ENCODE data around the gene CES2.
"Not testable (repeated sequence)": the region's sequence is repeated elsewhere in the genome, so short reads cannot be mapped to it uniquely, and the experiment has no call there.

The CES2 gene

DNA sequence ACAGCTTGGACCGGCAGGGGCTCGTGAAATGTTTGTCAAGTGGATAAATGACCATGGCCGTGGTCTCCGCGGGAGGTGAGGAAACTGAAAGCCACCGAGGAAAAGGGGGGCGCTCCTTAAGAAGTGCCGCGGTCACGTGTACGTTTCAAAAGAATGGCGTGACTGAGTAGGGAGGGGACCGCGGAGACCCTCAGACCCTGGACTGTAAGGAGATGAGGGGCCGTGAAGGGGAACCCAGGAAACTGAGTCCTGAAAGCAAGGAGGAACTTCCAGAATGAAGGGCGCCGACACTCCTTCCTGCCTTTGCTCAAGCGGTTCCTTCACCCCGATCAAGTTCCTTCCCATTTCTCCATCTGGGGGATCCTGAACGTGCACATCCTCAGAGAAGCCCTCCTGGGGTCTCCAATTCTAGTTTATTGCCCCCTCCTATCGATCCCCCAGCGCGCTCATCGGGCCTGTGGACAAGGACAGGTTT is 440 bp upstream of the CES2 start:
- DNase-seq (ENCODE audit: low read depth in 2 of 2) = not testable (repeated sequence)

DNA sequence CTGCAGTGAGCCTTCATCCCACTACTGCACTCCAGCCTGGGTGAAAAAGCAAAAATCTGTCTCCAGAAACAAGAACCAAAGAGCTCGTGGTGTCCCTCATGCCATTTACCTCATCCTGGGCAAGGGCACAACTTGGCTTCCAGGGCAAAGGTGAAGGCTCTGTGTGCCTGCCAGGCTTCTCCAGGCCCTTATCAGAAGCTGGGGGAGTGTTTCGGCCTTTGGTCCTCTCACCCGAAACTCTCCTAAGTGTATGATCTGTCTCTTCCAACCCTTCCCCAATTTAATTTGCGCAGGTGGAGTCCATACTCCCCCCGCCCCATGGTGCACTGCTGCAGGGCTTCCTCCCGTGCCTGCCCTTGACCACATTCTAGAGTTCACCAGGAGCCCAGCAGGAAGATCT is 1.1 kb downstream of the CES2 start:
- no peak for DNase-seq (ENCODE audit: low read depth in 2 of 2)

DNA sequence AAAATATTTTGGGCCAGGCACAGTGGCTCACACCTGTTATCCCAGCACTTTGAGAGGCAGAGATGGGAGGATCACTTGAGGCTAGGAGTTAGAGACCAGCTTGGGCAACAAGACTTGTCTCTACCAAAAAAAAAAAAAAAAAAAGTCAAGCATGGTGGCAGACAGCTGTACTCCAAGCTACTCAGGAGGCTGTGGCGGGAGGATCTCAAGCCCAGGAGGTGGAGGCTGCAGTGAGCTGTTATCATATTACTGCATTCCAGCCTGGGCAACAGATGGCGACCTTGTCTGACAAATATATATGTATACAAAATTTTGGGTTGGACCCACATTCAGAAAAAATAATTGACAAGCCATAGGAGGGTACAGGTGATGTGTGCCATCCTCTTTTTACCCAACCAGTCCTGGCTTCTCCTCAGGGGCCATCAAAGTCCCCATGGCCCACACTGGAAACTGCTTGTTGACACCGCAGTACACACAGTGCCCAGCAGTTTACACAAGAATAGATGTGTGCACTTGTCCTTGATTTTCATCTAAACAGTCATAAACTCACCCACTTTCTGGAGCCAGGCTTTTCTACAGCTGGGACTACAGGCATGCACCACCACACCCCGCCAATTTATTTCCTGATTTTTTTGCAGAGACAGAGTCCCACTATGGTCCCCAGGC is 1.7 kb downstream of the CES2 start:
- DNase-seq (ENCODE audit: low read depth in 2 of 2) = no peak

DNA sequence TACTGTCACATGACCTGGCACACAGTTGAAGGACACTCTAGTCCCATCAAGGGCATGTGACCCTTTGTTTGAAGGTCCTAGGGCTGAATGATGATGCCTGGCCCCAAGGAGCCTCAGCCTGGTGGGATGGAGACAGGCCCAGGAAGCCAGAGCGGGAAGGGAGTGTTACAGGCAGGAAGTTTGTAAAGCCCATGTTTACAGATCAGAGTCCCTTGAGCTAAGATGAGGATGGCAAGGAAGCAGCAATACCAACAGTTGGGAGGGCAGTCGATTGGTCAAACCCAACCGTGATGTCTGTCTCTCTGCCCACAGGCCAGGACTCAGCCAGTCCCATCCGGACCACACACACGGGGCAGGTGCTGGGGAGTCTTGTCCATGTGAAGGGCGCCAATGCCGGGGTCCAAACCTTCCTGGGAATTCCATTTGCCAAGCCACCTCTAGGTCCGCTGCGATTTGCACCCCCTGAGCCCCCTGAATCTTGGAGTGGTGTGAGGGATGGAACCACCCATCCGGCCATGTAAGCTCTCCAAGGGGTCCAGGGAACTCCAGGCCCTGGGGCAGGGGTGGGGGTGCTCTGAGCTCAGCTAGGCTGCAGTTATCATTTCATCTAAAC is 2.5 kb downstream of the CES2 start:
- no peak for DNase-seq (ENCODE audit: low read depth in 2 of 2)

DNA sequence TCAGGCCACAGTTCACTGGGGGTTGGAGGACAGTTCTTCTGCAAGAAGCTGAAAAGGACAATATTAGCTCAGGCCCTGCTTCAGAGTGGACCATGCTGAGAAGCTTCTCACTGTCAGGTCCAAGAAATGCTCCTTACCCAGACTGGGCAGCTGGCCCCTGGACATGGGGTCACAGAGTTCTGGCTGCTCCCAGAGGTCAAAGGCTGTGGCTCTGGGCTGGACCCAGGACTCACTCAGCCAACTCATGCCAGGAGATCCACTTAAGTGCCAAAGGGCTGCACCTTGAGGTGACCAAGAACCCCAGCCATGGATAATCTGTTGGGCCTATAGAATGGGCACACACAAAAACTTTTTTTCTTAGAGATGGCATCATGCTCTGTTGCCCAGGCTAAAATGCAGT is 4.0 kb downstream of the CES2 start:
- DNase-seq (ENCODE audit: low read depth in 2 of 2) = no peak

DNA sequence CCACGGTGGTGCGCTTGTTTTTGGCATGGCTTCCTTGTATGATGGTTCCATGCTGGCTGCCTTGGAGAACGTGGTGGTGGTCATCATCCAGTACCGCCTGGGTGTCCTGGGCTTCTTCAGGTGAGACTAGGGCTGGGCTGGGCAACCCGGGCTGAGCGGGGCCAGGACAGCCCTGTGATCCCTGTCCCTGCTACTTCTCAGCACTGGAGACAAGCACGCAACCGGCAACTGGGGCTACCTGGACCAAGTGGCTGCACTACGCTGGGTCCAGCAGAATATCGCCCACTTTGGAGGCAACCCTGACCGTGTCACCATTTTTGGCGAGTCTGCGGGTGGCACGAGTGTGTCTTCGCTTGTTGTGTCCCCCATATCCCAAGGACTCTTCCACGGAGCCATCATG is 4.9 kb downstream of the CES2 start:
- no peak for DNase-seq (ENCODE audit: low read depth in 2 of 2)

DNA sequence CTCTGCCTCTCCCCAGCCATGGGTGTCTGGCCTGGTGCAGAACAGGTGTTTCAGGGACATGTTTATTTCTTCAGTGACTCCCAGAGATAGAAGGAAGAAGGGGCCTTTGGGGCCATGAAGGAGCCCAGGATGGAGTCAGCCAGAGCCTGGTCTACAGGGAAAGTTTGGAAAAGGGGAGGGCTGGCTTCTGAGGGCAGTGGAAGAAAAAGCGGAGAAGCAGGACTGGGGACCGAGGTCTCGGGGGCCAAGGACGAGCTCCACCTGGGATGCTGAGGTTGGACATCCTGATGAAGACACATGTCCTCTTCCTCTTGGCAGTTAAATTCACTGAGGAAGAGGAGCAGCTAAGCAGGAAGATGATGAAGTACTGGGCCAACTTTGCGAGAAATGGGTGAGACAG is 7.7 kb downstream of the CES2 start:
- DNase-seq (ENCODE audit: low read depth in 2 of 2) = no peak

DNA sequence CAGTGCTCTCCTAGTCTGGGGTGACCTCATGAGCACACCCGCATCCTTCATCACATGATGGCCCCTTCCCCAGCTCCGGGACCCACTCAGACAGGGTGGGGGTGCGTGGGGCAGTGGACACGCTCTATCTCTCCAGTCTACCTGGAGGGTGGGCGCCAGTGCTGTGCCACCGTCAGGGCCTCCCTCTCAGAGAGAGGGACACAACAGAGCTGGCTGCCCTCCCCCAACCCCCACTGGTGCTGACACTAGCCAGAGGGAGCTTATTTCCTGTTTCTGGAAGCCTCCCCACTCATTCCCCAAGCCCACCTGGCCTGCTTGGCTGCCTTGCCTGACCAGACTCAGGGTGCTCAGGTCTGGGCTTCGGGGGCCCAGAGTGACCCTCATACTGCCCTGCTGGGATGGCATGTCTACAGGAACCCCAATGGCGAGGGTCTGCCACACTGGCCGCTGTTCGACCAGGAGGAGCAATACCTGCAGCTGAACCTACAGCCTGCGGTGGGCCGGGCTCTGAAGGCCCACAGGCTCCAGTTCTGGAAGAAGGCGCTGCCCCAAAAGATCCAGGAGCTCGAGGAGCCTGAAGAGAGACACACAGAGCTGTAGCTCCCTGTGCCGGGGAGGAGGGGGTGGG is 8.2 kb downstream of the CES2 start:
- no peak for DNase-seq (ENCODE audit: low read depth in 2 of 2)

DNA sequence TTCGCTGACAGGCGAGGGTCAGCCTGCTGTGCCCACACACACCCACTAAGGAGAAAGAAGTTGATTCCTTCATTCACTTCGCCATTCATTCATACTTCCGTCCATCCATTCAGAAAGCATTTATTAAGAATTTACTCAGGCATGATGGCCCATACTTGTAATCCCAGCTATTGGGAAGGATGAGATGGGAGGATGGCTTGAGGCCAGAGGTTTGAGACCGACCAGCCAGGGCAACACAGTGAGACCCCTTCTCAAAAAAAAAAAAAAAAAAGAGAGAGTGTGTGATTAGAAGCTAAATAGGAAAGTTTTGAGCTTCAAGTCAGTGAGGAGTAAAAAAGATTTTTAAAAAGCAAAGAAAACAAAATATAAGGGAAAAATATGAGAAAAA is 8.7 kb downstream of the CES2 start:
- DNase-seq (ENCODE audit: low read depth in 2 of 2) = no peak

DNA sequence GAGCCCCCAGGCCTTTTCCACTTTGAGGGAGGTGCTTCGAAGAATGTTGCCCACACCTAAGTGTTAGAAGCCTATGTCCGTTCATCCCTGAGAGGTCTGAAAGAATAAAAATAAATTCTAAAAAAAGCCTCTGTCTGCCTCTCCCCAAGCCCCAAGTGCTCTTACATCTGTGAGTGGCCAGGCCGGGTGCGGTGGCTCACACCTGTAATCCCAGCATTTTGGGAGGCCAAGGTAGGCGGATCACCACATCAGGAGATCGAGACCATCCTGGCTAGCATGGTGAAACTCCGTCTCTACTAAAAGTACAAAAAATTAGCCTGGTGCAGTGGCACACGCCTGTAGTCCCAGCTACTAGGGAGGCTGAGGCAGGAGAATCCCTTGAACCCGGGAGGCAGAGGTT is 9.7 kb downstream of the CES2 start:
- DNase-seq (ENCODE audit: low read depth in 2 of 2) = not testable (repeated sequence)

DNA sequence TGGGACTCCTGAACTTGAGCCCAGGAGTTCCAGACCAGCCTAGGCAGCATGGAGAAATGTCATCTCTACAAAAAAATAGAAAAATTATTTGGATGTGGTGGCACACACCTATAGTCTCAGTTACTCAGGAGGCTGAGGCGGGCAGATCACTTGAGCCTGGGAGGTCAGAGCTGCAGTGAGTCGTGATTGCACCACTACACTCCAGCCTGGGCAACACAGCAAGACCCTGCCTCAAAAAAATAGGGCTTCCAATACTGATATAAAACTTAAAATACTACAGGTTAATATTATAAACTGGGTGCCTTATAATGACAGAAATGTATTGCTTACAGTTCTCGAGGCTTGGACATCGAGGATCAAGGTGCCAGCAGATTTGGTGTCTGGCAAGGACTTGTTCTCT is 10.6 kb downstream of the CES2 start:
- no peak for DNase-seq (ENCODE audit: low read depth in 2 of 2)

DNA sequence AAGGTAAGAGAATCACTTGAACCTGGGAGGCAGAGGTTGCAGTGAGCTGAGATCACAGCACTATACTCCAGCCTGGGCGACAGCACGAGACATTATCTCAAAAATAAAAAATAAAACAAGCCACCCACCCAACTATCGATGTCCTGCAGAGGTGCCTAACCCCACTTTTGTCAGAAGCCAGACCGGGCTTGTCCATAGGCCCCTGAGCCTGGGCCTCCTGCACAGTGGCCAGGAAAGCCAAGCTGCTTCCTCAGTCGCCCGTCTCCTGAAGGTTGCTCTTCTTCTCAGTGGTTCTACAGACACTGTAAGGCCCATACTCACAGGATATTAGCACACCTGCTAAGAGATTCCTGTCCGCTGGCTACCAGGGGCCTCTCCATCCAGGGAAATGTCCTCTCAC is 11.2 kb downstream of the CES2 start:
- DNase-seq (ENCODE audit: low read depth in 2 of 2) = no peak

DNA sequence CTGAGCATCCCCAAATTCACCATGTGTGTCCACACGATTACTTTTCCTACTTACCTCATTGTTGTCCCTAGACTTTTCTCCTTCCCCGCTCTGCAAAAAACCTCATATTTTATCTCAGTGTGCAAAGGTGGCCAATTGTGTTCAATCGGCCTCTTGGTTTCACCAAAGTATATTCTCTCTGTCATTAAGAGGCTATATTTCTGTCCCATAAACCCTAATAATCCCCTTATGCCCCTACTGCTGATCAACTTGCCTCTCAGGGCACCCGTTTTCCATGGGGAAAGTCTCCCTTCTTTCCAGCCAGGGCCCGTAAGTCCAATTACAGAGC is 11.6 kb downstream of the CES2 start:
- no peak for DNase-seq (ENCODE audit: low read depth in 2 of 2)

DNA sequence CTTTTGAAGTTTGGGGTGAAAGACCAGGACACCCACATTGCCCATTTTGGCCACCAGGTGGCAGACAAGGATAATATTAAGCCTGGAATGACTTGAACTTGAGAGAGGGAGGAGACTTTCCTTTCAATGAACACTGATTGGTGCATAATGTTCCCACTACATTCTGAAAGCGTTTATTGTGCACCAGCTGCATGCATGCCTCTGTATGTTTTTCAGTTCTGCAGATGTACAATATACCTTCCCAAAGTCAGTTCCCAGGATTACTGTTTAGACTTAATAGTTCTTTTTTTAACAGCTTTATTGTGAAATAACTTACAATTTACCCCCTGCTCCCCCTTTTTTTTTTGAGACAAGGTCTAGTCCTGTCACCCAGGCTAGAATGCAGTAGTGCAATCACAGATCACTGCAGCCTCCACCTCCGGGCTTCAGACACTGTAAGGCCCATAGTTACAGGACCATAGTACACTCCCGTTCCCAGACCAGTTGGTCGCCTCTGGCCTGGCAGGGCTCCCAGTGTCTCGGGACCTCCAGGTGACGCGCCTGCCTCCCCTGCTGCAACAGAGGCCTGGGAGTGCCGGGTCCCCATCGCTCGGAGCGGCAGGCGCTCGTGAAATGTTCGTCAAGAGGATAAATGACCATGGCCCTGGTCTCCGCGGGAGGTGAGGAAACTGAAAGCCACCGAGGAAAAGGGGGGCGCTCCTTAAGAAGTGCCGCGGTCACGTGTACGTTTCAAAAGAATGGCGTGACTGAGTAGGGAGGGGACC is 12.2 kb downstream of the CES2 start:
- peak; percentile 55 to 60 for DNase-seq (ENCODE audit: low read depth in 2 of 2)

DNA sequence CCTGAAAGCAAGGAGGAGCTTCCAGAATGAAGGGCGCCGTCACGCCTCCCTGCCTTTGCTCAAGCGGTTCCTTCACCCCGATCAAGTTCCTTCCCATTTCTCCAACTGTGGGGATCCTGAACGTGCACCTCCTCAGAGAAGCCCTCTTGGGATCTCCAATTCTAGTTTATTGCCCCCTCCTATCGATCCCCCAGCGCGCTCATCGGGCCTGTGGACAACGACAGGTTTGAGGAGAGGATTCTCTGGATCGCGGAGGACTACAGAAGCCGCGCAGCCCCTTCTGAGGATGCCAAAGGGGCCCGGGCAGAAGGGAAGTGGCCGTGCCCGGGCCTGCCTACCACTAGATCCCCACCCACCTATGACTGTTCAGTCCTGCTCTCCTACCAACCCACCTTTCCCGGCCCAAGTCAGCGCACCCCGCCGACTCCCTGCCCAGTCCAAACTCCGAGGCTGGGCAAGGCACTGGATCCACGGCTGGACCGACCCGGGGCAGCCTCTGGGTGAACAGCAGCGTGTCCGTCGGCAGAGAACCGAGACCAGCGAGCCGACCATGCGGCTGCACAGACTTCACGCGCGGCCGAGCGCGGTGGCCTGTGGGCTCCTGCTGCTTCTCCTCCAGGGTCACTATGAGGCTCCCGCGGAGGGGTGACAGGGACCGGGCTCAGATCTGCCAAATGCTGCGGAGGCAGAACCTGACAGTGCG is 13.0 kb downstream of the CES2 start:
- DNase-seq (ENCODE audit: low read depth in 2 of 2) = no peak

DNA sequence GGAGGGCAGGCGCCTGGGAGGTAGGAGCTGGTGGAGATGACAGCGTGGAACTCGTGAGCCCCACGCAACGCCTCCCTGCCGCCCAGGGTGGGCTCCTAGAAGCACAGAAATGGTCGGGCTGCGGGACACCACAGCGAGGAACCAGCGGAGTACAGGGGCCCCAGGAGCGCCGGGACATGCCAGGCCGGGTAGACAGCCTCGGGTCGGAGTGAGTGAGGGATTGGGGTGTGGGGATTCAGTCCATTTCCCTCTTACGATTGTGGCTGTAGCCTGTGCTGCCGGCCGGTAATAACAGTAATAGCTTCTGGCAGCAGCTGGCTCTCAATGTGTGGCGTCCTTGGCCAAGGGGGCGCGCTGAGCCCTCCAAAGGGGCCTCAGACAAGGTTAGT is 13.5 kb downstream of the CES2 start:
- DNase-seq (ENCODE audit: low read depth in 2 of 2) = no peak

DNA sequence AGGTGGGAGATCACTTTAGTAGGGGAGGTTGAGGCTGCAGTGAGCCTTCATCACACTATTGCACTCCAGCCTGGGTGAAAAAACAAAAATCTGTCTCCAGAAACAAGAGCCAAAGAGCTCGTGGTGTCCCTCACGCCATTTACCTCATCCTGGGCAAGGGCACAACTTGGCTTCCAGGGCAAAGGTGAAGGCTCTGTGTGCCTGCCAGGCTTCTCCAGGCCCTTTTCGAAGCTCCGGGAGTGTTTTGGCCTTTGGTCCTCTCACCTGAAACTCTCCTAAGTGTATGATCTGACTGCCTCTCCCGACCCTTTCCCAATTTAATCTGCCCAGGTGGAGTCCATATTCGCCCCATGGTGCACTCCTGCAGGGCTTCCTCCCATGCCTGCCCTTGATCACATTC is 14.2 kb downstream of the CES2 start:
- DNase-seq (ENCODE audit: low read depth in 2 of 2) = no peak

DNA sequence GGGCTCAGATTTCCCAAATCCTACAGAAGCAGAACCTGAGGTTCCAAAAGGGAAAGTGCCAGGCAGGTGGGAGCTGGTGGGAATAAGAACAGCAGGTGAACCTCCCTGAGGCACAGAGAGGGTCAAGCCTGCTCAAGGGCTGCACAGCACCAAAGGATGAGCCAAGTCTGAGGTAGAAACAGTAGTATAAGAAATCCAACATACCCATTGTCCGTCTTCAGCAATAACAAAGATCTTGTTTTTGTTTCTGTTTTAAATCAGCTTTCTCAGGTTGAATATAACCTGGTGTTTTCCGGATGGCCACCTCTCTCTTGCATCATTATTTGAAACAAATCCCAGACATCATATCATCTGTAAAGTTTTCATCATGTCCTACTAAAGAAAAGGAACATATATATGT is 15.1 kb downstream of the CES2 start:
- DNase-seq (ENCODE audit: low read depth in 2 of 2) = no peak

DNA sequence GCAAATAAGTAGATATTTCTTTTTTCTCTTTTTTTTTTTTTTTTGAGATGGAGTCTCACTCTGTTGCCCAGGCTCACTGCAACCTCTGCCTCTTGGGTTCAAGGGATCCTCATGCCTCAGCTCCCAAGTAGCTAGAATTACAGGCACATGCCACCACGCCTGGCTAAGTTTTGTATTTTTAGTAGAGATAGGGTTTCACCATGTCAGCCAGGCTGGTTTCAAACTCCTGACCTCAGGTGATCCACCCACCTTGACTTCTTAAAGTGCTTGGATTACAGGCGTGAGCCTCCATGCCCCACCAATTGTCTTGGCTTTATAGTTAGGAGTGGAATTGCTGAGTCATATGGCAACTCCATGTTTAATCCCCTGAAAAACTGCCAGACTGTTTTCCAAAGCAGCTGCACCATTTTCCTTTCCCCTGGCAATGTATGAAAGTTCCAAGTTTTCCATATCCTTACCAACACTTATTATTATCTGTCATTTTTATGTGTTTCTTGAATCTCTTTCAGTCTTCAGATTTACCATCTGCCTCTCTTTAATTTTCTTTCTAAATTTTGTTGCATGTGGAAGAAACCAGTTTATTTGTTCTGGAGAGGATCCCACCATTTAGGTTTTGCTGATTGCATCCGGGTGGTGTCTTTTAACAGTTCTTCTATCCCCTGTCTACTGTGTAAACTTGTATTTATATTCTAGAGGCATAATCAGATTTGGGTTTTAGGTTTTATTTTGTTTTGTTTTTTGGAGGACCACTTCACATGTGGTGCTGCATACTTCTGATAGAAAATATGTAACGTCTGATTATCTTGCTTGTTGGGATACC is 15.9 kb downstream of the CES2 start:
- no peak for DNase-seq (ENCODE audit: low read depth in 2 of 2)

DNA sequence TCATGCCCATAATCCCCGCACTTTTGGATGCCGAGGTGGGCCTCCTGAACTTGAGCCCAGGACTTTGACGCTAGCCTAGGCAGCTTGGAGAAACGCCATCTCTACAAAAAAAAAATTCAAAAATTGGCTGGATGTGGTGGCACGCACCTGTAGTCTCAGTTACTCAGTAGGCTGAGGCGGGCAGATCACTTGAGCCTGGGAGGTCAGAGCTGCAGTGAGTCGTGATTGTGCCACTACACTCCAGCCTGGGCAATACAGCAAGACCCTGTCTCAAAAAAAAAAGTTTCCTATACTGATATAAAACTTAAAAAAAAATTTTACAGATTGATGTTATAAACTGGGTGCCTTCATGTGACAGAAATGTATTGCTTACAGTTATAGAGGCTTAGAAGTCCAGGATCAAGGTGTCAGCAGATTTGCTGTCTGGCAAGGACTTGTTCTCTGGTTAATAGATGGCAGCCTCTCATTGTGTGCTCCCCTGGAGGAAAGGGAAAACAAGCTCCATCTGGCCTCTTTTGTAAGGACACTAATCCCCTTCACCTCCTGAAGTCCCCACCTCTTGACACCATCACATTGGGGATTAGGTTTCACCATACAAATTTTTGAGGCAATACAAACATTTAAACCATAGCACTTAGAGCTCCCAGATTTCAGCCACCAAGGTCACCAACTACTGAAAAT is 17.3 kb downstream of the CES2 start:
- no peak for DNase-seq (ENCODE audit: low read depth in 2 of 2)

All from fibroblast of skin of left quadriceps (primary cell).